T-cell (primary cell): ENCODE measurements around the gene CLSTN2. TPM values are rescaled to one million over a fixed set of nuclear protein-coding genes. Genes with fewer than 3 reads are reported as not detected.

Experiments used
- ATAC-seq, 4 experiments: fragments of 200-7000 bp in 3 of 4; fragments of 150-1000 bp in 1 of 4; cut with Tn5 transposase; replicated peaks in 1 of 4; 1 replicate in 3 of 4; 2 replicates in 1 of 4; pipeline ENCODE4 v1.10.0; 2021; ENCODE audit warnings: moderate library complexity in 3 of 4, mild to moderate bottlenecking in 2 of 4, moderate number of reproducible peaks in 1 of 4
- CTCF ChIA-PET, 2 donors: fragments of 300-600 bp; sonication (Branson Sonifier 250); formaldehyde crosslinking; loops; one replicate each; lab custom pipeline; 2022; ENCODE audit warnings: antibody characterized with exemption in 2 of 2; lab: Charles Lee
- POLR2A ChIA-PET, 2 donors: fragments of 300-600 bp; sonication (Branson Sonifier 250); formaldehyde crosslinking; loops; one replicate each; lab custom pipeline; 2022; ENCODE audit warnings: antibody characterized with exemption in 2 of 2; lab: Charles Lee
- DNase-seq, 35 experiments: peaks; one replicate each; pipeline versions ENCODE4 v3.0.0 to v3.0.0-alpha.2; 2013 to 2023
- H3K27ac ChIP-seq: one replicate; pipeline ENCODE4 v1.5.1; 2013; ENCODE audit warnings: low read length
- H3K27me3 ChIP-seq, 2 experiments: replicated peaks in 1 of 2; 1 replicate in 1 of 2; 2 replicates in 1 of 2; pipeline versions ENCODE4 v1.6.1 to v1.7.0; 2013; ENCODE audit warnings: low read length in 1 of 2, mixed read lengths in 1 of 2; ENCODE audit not compliant: control insufficient read depth in 2 of 2, insufficient read depth in 2 of 2; ENCODE audit errors: extremely low read depth in 1 of 2
- H3K36me3 ChIP-seq, 2 donors: 1 replicate in 1 of 2; 2 replicates in 1 of 2; pipeline versions ENCODE4 v1.6.1 to v1.7.0; 2013; ENCODE audit warnings: low read length in 1 of 2; ENCODE audit not compliant: control insufficient read depth in 2 of 2, insufficient read depth in 1 of 2; ENCODE audit errors: extremely low read depth in 1 of 2
- H3K4me1 ChIP-seq, 2 experiments: 1 replicate in 1 of 2; 2 replicates in 1 of 2; pipeline versions ENCODE4 v1.6.1 to v1.7.0; 2013; ENCODE audit warnings: low read length in 2 of 2, mixed read lengths in 1 of 2; ENCODE audit not compliant: insufficient read depth in 2 of 2, control insufficient read depth in 1 of 2; ENCODE audit errors: extremely low read depth in 1 of 2
- H3K4me3 ChIP-seq, 2 donors: 1 replicate in 1 of 2; 2 replicates in 1 of 2; pipeline versions ENCODE4 v1.5.1 to v1.7.0; 2013; ENCODE audit warnings: mild to moderate bottlenecking in 2 of 2, low read length in 1 of 2, moderate library complexity in 1 of 2; ENCODE audit not compliant: control insufficient read depth in 1 of 2; ENCODE audit errors: extremely low read depth in 1 of 2
- H3K9me3 ChIP-seq: 2 replicates; pipeline ENCODE4 v1.7.0; 2013
- H3K27ac Mint-ChIP-seq, 2 donors: one replicate each; pipeline ENCODE4 v1.8.0; 2020 to 2021; ENCODE audit warnings: mild to moderate bottlenecking in 2 of 2, mixed read lengths in 2 of 2
- H3K27me3 Mint-ChIP-seq, 2 donors: one replicate each; pipeline ENCODE4 v1.8.0; 2021 to 2022; ENCODE audit warnings: mixed read lengths in 2 of 2
- H3K36me3 Mint-ChIP-seq: one replicate; pipeline ENCODE4 v1.8.0; 2021; ENCODE audit warnings: mixed read lengths
- H3K4me1 Mint-ChIP-seq, 3 donors: one replicate each; pipeline ENCODE4 v1.8.0; 2020 to 2022; ENCODE audit warnings: mixed read lengths in 3 of 3, mild to moderate bottlenecking in 1 of 3
- H3K4me3 Mint-ChIP-seq, 3 donors: one replicate each; pipeline ENCODE4 v1.8.0; 2020 to 2022; ENCODE audit warnings: mild to moderate bottlenecking in 3 of 3, mixed read lengths in 3 of 3, moderate library complexity in 3 of 3
- H3K9me3 Mint-ChIP-seq, 3 donors: one replicate each; pipeline ENCODE4 v1.8.0; 2020 to 2022; ENCODE audit warnings: mixed read lengths in 3 of 3
- WGBS: methylation state at CpG from one replicate; pipeline ENCODE4 v1.1.5; 2013; ENCODE audit warnings: missing lambda C conversion rate; ENCODE audit not compliant: insufficient coverage; 5-methylcytosine and 5-hydroxymethylcytosine counted together
- total RNA-seq, 35 experiments: library from RNA in 6 of 35; stranded (reverse) in 6 of 35; fragments of 120-200 nt in 1 of 35; gene quantifications; one replicate each; pipeline versions ENCODE4 v1.2.1 to v1.2.4 and lab custom pipeline; 2013 to 2026

Gene CLSTN2
- total RNA-seq, 5 donors from 2014 or later (not counting 1 experiment from before 2014, with no cell fraction given) = under 0.01 to 0.12 (median 0.03) TPM; not detected in 2

DNA sequence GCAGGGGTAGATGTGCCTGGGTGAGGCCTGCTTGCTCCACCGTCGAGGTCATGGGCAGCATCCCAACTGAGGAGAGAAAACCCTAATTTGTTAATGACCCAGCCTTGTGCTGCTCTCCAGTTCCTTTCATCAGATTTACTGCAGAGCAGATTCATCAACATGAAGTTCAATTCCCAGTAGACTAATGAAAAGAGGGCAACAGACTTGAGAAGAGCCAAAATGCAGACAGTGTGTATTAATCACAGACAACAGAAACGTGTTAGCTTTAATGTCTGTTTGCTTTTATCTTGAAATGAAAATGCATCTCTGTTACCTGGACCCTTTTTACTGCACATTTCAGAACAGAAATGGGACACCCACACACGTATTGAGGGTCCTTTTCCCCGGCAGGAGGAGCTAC, 639.4 kb downstream of the CLSTN2 start:
- no peak overlapping the region for H3K4me3 ChIP-seq
- H3K4me1 Mint-ChIP-seq = no peaks in the 10 kb centered on the region
- H3K36me3 ChIP-seq = no peaks in the 10 kb centered on the region
- no peaks in the 10 kb centered on the region for H3K27me3 ChIP-seq
- no peak for ATAC-seq
- H3K9me3 Mint-ChIP-seq = no peaks in the 10 kb centered on the region
- H3K9me3 ChIP-seq = no peaks in the 10 kb centered on the region
- no peaks in the 10 kb centered on the region for H3K4me1 ChIP-seq
- no peaks in the 10 kb centered on the region for H3K36me3 Mint-ChIP-seq
- no peak for DNase-seq
- no peak overlapping the region for H3K27ac Mint-ChIP-seq
- H3K27ac ChIP-seq = no peak overlapping the region
- no peak overlapping the region for H3K4me3 Mint-ChIP-seq
- H3K27me3 Mint-ChIP-seq = peaks cover 4 to 6% of the 10 kb centered on the region in 2 donors
- ChIA-PET CTCF (no interaction called here), POLR2A (no interaction called here)
- 77% methylated on average over 4 of the region's 5 CpGs for WGBS

DNA sequence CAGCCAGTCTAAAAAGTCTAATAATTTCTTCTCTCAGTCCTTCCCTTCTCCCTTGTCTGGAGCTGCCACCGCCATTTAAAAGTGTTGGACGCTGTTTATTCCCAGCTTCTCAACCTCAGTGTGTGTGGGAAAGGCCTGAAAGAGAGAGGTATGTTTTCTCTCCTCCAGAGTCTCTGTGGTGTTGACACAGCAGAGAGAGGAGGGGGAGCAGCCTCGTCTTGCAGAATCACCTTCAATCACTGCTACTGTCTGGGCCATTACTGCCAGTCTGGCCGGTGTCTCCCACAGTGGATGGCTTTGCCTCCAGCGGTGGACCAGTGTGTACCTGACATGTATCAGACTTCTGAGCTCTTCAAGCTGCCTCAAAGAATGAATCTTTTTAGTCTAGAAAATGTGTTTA, 641.5 kb downstream of the CLSTN2 start:
- H3K27ac Mint-ChIP-seq = no peak overlapping the region
- H3K36me3 Mint-ChIP-seq = no peaks in the 10 kb centered on the region
- WGBS = 83% methylated on average over 1 of the region's 5 CpGs
- no peaks in the 10 kb centered on the region for H3K4me1 Mint-ChIP-seq
- no peak overlapping the region for H3K4me3 Mint-ChIP-seq
- no peaks in the 10 kb centered on the region for H3K9me3 Mint-ChIP-seq
- peaks cover 4 to 6% of the 10 kb centered on the region in 2 donors for H3K27me3 Mint-ChIP-seq
- no peaks in the 10 kb centered on the region for H3K27me3 ChIP-seq
- no peak overlapping the region for H3K27ac ChIP-seq
- POLR2A ChIA-PET = no interaction called here
- H3K4me3 ChIP-seq = no peak overlapping the region
- no peaks in the 10 kb centered on the region for H3K9me3 ChIP-seq
- CTCF ChIA-PET = no interaction called here
- no peaks in the 10 kb centered on the region for H3K4me1 ChIP-seq
- DNase-seq (no peak), ATAC-seq (no peak)
- no peaks in the 10 kb centered on the region for H3K36me3 ChIP-seq

DNA sequence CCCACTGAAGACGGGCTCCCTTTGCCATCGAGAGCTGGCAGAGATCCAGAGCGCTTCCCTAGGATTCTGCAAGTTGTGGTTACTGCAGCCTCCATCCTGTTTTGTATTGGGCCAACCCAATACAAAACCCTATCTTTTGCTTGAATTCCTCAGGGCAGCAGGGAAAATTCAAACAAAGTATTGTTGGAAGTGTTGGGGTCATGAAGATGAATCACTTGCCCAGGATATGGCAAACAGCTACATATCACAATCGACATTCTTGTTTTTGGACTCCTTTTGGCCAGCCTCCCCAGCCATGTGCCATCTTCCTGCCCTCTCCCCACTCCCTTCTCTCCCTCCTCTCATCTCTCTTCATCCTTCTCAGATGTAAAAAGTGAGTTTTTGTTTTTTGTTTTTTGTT, 642.9 kb downstream of the CLSTN2 start:
- ChIA-PET POLR2A (no interaction called here), CTCF (no interaction called here)
- H3K4me3 Mint-ChIP-seq = no peak overlapping the region
- Histone ChIP-seq H3K27me3 (no peaks in the 10 kb centered on the region), H3K4me3 (no peak overlapping the region), H3K4me1 (no peaks in the 10 kb centered on the region), H3K36me3 (no peaks in the 10 kb centered on the region), H3K9me3 (no peaks in the 10 kb centered on the region), H3K27ac (no peak overlapping the region)
- no peak for ATAC-seq
- no peaks in the 10 kb centered on the region for H3K9me3 Mint-ChIP-seq
- DNase-seq = no peak
- no peaks in the 10 kb centered on the region for H3K4me1 Mint-ChIP-seq
- 75% methylated on average over 3 of the region's 4 CpGs for WGBS
- peaks cover 4 to 6% of the 10 kb centered on the region in 2 donors for H3K27me3 Mint-ChIP-seq
- H3K36me3 Mint-ChIP-seq = no peaks in the 10 kb centered on the region
- H3K27ac Mint-ChIP-seq = no peak overlapping the region

DNA sequence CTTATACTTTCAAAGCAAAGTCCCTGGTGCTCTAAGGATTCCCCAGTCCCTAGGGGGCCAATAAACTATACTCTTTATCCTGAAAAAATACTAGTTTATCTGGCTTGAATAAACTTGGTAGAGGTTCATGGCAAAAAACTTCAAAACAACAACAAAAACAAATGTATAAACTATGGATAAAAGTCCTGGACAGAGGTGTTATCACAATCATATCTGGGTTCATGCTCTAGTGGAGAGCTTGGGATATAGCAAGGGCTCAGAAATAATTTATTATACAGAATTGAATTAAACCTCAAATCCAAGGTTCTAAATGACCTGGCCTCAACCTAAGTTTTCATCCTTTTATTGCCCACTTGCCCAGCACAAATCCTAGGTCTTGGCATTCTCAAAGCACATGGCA, 644.3 kb downstream of the CLSTN2 start:
- no peak overlapping the region for H3K4me3 Mint-ChIP-seq
- DNase-seq (no peak), ATAC-seq (no peak)
- peaks cover 0 to 4% (median 0%) of the 10 kb centered on the region in 3 donors for H3K9me3 Mint-ChIP-seq
- Histone ChIP-seq H3K27ac (no peak overlapping the region), H3K4me1 (no peaks in the 10 kb centered on the region), H3K36me3 (no peaks in the 10 kb centered on the region), H3K4me3 (no peak overlapping the region), H3K27me3 (no peaks in the 10 kb centered on the region), H3K9me3 (no peaks in the 10 kb centered on the region)
- H3K4me1 Mint-ChIP-seq = no peaks in the 10 kb centered on the region
- ChIA-PET POLR2A (no interaction called here), CTCF (no interaction called here)
- peaks cover 4 to 13% of the 10 kb centered on the region in 2 donors for H3K27me3 Mint-ChIP-seq
- H3K36me3 Mint-ChIP-seq = no peaks in the 10 kb centered on the region
- no peak overlapping the region for H3K27ac Mint-ChIP-seq

DNA sequence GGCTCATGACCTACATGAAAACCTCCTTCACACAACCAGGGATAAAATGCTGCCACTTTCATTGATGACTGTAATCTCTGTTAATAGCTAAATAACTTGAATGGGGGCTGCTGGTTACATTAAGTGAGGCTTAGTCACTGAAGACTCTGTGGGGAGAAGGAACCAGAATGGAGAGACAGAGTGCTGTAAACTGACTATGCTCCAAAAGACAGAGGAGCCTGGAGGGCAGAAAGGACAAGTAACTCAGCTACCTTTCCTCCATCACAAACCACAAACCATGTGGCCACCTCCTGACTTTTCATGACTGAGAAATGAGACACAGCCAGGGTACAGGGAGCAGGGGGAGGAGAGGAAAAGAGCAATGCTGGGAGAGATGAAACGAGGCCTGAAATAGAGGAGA, 645.8 kb downstream of the CLSTN2 start:
- Mint-ChIP-seq H3K27ac (no peak overlapping the region), H3K9me3 (peaks cover 0 to 4% (median 0%) of the 10 kb centered on the region in 3 donors), H3K4me3 (no peak overlapping the region), H3K27me3 (peaks cover 6 to 18% of the 10 kb centered on the region in 2 donors), H3K4me1 (no peaks in the 10 kb centered on the region), H3K36me3 (no peaks in the 10 kb centered on the region)
- Histone ChIP-seq H3K4me3 (no peak overlapping the region), H3K4me1 (no peaks in the 10 kb centered on the region), H3K27me3 (no peaks in the 10 kb centered on the region), H3K27ac (no peak overlapping the region), H3K36me3 (no peaks in the 10 kb centered on the region), H3K9me3 (no peaks in the 10 kb centered on the region)
- ATAC-seq = no peak
- DNase-seq = no peak
- ChIA-PET CTCF (no interaction called here), POLR2A (no interaction called here)
- no CpG with 5 or more reads among the region's 1 CpG for WGBS

DNA sequence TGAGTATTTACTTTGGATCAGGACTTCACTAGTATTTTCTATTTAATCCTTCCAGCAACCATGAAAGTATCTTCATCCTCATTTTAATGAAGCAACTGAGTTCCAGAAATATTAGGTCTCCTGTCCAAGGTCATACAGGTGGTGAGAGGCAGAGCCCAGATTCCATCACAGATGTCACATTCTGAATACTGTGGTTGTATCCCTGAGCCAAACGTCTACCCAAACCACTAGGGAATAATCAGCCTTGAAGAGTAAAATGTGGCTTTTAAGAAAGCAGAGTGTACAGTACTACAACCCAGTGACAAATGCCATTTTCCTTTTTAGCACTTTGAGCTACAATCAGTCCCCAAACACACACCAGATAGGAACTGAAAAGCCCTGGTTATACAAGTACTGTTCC, 649.6 kb downstream of the CLSTN2 start:
- Mint-ChIP-seq H3K4me3 (no peak overlapping the region), H3K9me3 (peaks cover 0 to 8% (median 0%) of the 10 kb centered on the region in 3 donors), H3K4me1 (no peaks in the 10 kb centered on the region), H3K36me3 (no peaks in the 10 kb centered on the region), H3K27me3 (peaks cover 9 to 28% of the 10 kb centered on the region in 2 donors), H3K27ac (no peak overlapping the region)
- ATAC-seq (no peak), DNase-seq (no peak)
- ChIA-PET CTCF (no interaction called here), POLR2A (no interaction called here)
- Histone ChIP-seq H3K36me3 (no peaks in the 10 kb centered on the region), H3K4me3 (no peak overlapping the region), H3K27me3 (no peaks in the 10 kb centered on the region), H3K9me3 (no peaks in the 10 kb centered on the region), H3K27ac (no peak overlapping the region), H3K4me1 (no peaks in the 10 kb centered on the region)
- no CpG with 5 or more reads among the region's 1 CpG for WGBS

DNA sequence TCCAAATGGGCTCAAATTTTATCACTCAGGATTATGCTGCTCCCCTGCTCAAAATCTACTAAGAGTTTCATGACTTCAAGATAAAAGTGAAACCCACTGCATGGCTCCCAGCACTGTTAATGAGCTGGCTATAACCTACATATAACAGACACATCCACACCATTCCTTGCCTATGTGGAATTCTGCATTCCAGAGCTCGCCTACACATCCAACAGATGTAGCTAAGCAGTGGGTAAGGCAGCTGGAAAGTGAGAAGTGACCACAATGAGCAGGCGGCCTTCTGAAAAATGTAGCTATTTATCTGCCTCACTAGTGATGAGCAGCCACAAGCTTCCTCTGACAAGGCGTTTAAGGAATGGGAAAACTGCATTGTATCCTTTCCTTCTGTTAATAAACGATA, 650.8 kb downstream of the CLSTN2 start:
- no peak for DNase-seq
- no peak for ATAC-seq
- Histone ChIP-seq H3K4me3 (no peak overlapping the region), H3K27ac (no peak overlapping the region), H3K9me3 (no peaks in the 10 kb centered on the region), H3K27me3 (no peaks in the 10 kb centered on the region), H3K36me3 (no peaks in the 10 kb centered on the region), H3K4me1 (no peaks in the 10 kb centered on the region)
- no peak overlapping the region for H3K4me3 Mint-ChIP-seq
- peaks cover 9 to 28% of the 10 kb centered on the region in 2 donors for H3K27me3 Mint-ChIP-seq
- H3K4me1 Mint-ChIP-seq = no peaks in the 10 kb centered on the region
- CTCF ChIA-PET = no interaction called here
- H3K9me3 Mint-ChIP-seq = peaks cover 0 to 8% (median 0%) of the 10 kb centered on the region in 3 donors
- POLR2A ChIA-PET = no interaction called here
- no peaks in the 10 kb centered on the region for H3K36me3 Mint-ChIP-seq
- no CpG with 5 or more reads among the region's 4 CpGs for WGBS
- H3K27ac Mint-ChIP-seq = no peak overlapping the region
